ENCODE measurements around the gene OVCH2.
"Not testable (repeated sequence)": the region's sequence is repeated elsewhere in the genome, so short reads cannot be mapped to it uniquely, and the experiment has no call there.

OVCH2 gene

GRCh38 chr11:7706377-7706776 is at the start of gene OVCH2:
Gene OVCH2, minus strand, starts transcription at chr11:7706477. Its CDS starts 83 bp downstream, at chr11:7706394.
- H3K9me3 Mint-ChIP-seq: no peaks in the 10 kb centered on the region
- no peaks in the 10 kb centered on the region for H3K4me1 Mint-ChIP-seq
- no peaks in the 10 kb centered on the region for H3K36me3 Mint-ChIP-seq
- peaks cover 17% of the 10 kb centered on the region for H3K27me3 Mint-ChIP-seq
- no peak within 1 kb of the TSS for H3K27ac Mint-ChIP-seq
- no peak within 1 kb of the TSS for H3K4me3 Mint-ChIP-seq

DNA sequence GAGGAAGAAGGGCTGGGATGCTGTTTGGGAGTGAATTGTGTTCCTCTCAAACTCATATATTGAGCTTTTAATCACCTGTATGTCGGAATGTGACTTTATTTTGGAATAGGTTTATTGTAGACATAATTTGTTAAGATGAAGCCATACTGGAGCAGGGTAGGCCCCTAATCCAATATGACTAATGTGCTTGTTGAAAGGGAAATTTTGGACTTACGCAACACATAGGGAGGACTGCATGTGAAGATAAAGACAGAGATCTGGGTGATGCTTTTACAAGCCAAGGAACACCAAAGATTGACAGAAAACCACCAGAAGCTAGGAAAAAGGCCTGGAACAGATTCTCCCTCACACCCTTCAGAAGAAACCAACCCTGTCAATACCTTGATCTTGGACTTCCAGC is 43.2 kb upstream of the OVCH2 start:
- H3K4me3 Mint-ChIP-seq: no peak overlapping the region
- no peaks in the 10 kb centered on the region for H3K9me3 Mint-ChIP-seq
- no peaks in the 10 kb centered on the region for H3K36me3 Mint-ChIP-seq
- no peak overlapping the region for H3K27ac Mint-ChIP-seq
- H3K27me3 Mint-ChIP-seq: peaks cover 3% of the 10 kb centered on the region
- peaks cover 5% of the 10 kb centered on the region for H3K4me1 Mint-ChIP-seq

GRCh38 chr11:7734767-7735166 is 28.5 kb upstream of the OVCH2 start:
- H3K36me3 Mint-ChIP-seq, H3K27ac Mint-ChIP-seq, H3K4me1 Mint-ChIP-seq, H3K9me3 Mint-ChIP-seq, H3K4me3 Mint-ChIP-seq: not testable (repeated sequence)
- H3K27me3 Mint-ChIP-seq: peaks cover 11% of the 10 kb centered on the region

DNA sequence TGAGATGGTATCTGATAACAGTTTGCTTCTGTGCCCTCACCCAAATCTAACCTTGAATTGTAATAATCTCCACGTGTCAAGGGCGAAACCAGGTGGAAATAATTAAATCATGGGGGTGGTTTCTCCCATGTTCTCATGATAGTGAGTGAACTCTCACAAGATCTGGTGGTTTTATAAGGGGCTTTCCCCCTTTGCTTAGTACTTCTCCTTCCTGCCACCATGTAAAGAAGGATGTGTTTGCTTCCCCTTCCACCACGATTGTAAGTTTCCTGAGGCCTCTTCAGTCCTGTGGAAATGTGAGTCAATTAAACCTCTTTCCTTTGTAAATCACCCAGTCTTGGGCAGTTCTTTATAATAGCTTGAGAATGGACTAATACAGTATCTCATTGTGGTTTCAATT is 8.5 kb upstream of the OVCH2 start:
- Mint-ChIP-seq H3K4me3 (no peak overlapping the region), H3K27me3 (peaks cover 25% of the 10 kb centered on the region), H3K4me1 (no peaks in the 10 kb centered on the region), H3K27ac (no peak overlapping the region), H3K36me3 (no peaks in the 10 kb centered on the region), H3K9me3 (no peaks in the 10 kb centered on the region)

GRCh38 chr11:7703740-7704139 is 2.5 kb downstream of the OVCH2 start:
- Mint-ChIP-seq H3K27ac (no peak overlapping the region), H3K9me3 (no peaks in the 10 kb centered on the region), H3K4me3 (no peak overlapping the region), H3K4me1 (no peaks in the 10 kb centered on the region), H3K36me3 (no peaks in the 10 kb centered on the region), H3K27me3 (peaks cover 9% of the 10 kb centered on the region)

DNA sequence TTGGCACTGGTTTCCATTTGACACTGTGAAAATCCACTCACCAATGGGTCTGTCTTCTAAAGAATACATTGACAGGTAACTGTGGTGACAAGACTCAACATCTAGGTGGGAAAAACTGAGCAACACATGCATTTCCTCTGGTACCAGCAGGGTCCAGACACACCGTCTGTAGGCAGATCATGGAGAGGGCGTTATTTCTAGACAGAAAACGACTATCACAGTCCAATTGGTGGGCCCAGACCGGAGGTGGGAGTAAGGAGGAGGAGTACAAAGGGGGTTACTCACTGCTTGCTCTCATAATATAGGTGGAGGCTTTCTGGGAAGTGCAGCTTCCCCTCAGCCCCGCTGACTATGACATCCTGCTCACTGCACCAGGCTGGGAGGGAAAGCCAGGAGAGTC is 9.9 kb downstream of the OVCH2 start:
- H3K36me3 Mint-ChIP-seq: no peaks in the 10 kb centered on the region
- H3K27me3 Mint-ChIP-seq: peaks cover 24% of the 10 kb centered on the region
- H3K4me1 Mint-ChIP-seq: no peaks in the 10 kb centered on the region
- no peak overlapping the region for H3K27ac Mint-ChIP-seq
- H3K9me3 Mint-ChIP-seq: no peaks in the 10 kb centered on the region
- no peak overlapping the region for H3K4me3 Mint-ChIP-seq

- Mint-ChIP-seq H3K36me3 (no peaks in the 10 kb centered on the region), H3K4me3 (no peak overlapping the region), H3K4me1 (no peaks in the 10 kb centered on the region), H3K27me3 (peaks cover 24% of the 10 kb centered on the region), H3K27ac (peak overlapping the region; percentile 24), H3K9me3 (no peaks in the 10 kb centered on the region)
Observed at GRCh38 chr11:7694235-7694634, 12.0 kb downstream of the OVCH2 start.

GRCh38 chr11:7692426-7692825 is 13.9 kb downstream of the OVCH2 start:
- H3K9me3 Mint-ChIP-seq: no peaks in the 10 kb centered on the region
- peaks cover 28% of the 10 kb centered on the region for H3K27me3 Mint-ChIP-seq
- H3K4me1 Mint-ChIP-seq: no peaks in the 10 kb centered on the region

DNA sequence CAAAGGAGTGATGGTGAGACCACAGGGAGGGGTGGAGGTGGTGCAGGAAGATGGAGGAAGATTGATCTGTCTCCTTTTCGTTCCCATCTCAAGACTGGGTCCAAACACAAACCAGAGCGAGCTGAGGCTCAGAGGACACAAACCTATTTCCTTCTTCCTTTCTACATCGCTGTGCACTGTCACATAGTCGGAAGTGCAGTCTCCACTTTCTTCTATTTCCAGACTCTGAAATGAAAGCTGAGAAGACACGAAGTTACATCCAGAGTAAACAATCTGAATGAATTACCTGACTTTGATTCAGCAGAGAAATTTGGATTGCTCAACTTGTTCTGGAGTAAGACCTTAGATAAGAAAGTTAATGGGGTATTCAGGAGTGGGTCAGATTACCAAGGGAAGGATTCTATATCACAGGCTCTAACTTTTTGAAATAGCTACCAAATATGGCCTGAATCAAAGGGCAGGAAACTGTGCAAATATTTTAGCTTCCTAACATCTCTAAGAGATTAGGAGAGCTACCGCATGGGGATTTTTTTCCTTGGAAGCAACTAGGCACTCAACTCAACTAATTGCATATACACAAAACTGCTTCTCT is 14.4 kb downstream of the OVCH2 start:
- no peaks in the 10 kb centered on the region for H3K36me3 Mint-ChIP-seq
- no peaks in the 10 kb centered on the region for H3K4me1 Mint-ChIP-seq
- no peaks in the 10 kb centered on the region for H3K9me3 Mint-ChIP-seq
- H3K4me3 Mint-ChIP-seq: no peak overlapping the region
- peaks cover 28% of the 10 kb centered on the region for H3K27me3 Mint-ChIP-seq
- H3K27ac Mint-ChIP-seq: no peak overlapping the region

More at GRCh38 chr11:7692426-7692825, 13.9 kb downstream of the OVCH2 start:
- no peak overlapping the region for H3K27ac Mint-ChIP-seq
- H3K36me3 Mint-ChIP-seq: no peaks in the 10 kb centered on the region
- H3K4me3 Mint-ChIP-seq: no peak overlapping the region

GRCh38 chr11:7690648-7691047 is 15.6 kb downstream of the OVCH2 start:
- no peak overlapping the region for H3K27ac Mint-ChIP-seq
- no peaks in the 10 kb centered on the region for H3K9me3 Mint-ChIP-seq
- H3K4me3 Mint-ChIP-seq: no peak overlapping the region
- no peaks in the 10 kb centered on the region for H3K36me3 Mint-ChIP-seq
- peaks cover 28% of the 10 kb centered on the region for H3K27me3 Mint-ChIP-seq
- H3K4me1 Mint-ChIP-seq: no peaks in the 10 kb centered on the region

DNA sequence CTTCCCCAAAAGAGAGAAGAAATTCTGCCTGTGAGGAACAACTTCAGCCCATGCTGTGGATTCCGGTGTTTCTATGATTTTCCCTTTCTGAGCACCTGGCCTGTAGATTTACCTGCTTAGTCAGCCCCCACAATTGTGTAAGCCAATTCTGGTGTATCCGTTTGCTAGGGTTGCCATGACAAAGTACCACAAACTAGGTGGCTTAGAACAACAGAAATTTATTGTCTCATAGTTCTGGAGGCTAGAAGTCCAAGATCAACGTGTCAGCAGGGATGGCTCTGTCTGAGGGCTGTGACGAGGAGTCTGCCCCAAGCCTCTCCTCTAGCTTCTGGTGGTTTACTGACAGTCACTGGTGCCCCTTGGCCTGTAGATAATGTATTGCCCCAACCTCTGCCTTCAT is 17.0 kb downstream of the OVCH2 start:
- Mint-ChIP-seq H3K27me3 (peaks cover 30% of the 10 kb centered on the region), H3K4me1 (no peaks in the 10 kb centered on the region), H3K4me3 (no peak overlapping the region), H3K36me3 (no peaks in the 10 kb centered on the region), H3K27ac (no peak overlapping the region), H3K9me3 (no peaks in the 10 kb centered on the region)

- no peak overlapping the region for H3K4me3 Mint-ChIP-seq
Observed at GRCh38 chr11:7688238-7688826, 17.9 kb downstream of the OVCH2 start.

GRCh38 chr11:7687386-7687785 is 18.9 kb downstream of the OVCH2 start:
- no peaks in the 10 kb centered on the region for H3K9me3 Mint-ChIP-seq
- H3K27me3 Mint-ChIP-seq: peaks cover 15% of the 10 kb centered on the region
- H3K36me3 Mint-ChIP-seq: no peaks in the 10 kb centered on the region
- no peak overlapping the region for H3K27ac Mint-ChIP-seq
- no peak overlapping the region for H3K4me3 Mint-ChIP-seq
- no peaks in the 10 kb centered on the region for H3K4me1 Mint-ChIP-seq

More at GRCh38 chr11:7688238-7688826, 17.9 kb downstream of the OVCH2 start:
- Mint-ChIP-seq H3K4me1 (no peaks in the 10 kb centered on the region), H3K9me3 (no peaks in the 10 kb centered on the region), H3K27ac (no peak overlapping the region), H3K36me3 (no peaks in the 10 kb centered on the region), H3K27me3 (peaks cover 21% of the 10 kb centered on the region)

- H3K36me3 Mint-ChIP-seq: no peaks in the 10 kb centered on the region
- no peaks in the 10 kb centered on the region for H3K9me3 Mint-ChIP-seq
- peaks cover 14% of the 10 kb centered on the region for H3K27me3 Mint-ChIP-seq
- H3K27ac Mint-ChIP-seq: no peak overlapping the region
- H3K4me3 Mint-ChIP-seq: no peak overlapping the region
- H3K4me1 Mint-ChIP-seq: no peaks in the 10 kb centered on the region
Observed at GRCh38 chr11:7686761-7687160, 19.5 kb downstream of the OVCH2 start.

DNA sequence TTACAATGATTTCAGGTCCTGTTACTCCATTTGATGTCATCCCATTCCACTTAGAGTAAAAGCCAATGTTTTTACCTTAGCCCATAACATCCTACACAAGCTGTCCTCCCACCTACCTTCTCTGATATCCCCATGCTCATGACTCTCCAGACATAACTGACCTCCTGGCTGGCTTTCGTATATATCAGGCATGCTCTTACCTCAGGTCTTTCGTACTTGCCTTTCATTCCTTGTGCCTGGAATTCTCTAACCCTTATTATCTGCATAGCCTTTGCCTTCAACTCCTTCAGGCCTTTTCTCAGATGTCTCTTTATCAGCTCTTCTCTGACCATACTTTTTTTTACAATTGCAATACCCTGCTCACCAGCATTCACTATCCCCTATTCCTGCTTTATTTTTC is 22.7 kb downstream of the OVCH2 start:
- Mint-ChIP-seq H3K4me3 (no peak overlapping the region), H3K27ac (no peak overlapping the region), H3K9me3 (no peaks in the 10 kb centered on the region), H3K27me3 (peaks cover 13% of the 10 kb centered on the region), H3K4me1 (no peaks in the 10 kb centered on the region), H3K36me3 (no peaks in the 10 kb centered on the region)

GRCh38 chr11:7677796-7678201 is 28.5 kb downstream of the OVCH2 start:
- Mint-ChIP-seq H3K4me1 (peaks cover 5% of the 10 kb centered on the region), H3K9me3 (no peaks in the 10 kb centered on the region), H3K27me3 (peaks cover 40% of the 10 kb centered on the region), H3K36me3 (no peaks in the 10 kb centered on the region), H3K27ac (no peak overlapping the region), H3K4me3 (no peak overlapping the region)

GRCh38 chr11:7677071-7677470 is 29.2 kb downstream of the OVCH2 start:
- H3K9me3 Mint-ChIP-seq: no peaks in the 10 kb centered on the region
- H3K27ac Mint-ChIP-seq: no peak overlapping the region
- H3K4me1 Mint-ChIP-seq: peaks cover 5% of the 10 kb centered on the region
- no peaks in the 10 kb centered on the region for H3K36me3 Mint-ChIP-seq
- H3K27me3 Mint-ChIP-seq: peaks cover 40% of the 10 kb centered on the region
- no peak overlapping the region for H3K4me3 Mint-ChIP-seq
